Ramos (cell line): ENCODE measurements around the gene PARL.

Source experiments
- in situ Hi-C: fragments of 300-500 bp; cut with MboI; formaldehyde crosslinking; loops from one replicate; pipeline ENCODE4 v1.14.3; 2022; ENCODE audit warnings: low sequenced_read_pairs; ENCODE audit not compliant: unreplicated experiment

Gene PARL

GRCh38 chr3:183870563-183870962 lies 14.1 kb downstream of the PARL start:
- in situ Hi-C loops, result no loop called here

DNA sequence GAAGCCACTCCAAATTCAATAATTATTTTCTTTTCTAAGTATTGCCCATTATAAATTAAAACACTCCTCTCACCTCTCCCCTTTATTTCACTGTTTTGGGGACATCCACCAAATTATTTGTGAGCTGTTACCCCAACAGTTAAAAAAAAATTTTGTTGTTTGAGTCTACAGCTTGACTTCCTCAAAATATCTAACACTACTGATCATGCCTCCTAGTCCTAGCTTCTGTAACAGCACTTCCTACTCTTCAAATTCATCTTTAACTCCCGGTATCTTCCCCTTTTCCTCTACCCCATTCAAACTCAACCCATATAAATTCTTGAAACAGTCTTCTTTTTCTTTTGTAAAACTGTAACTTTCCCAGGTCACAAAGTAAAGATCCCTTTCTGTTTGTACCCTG lies 15.9 kb downstream of the PARL start:
- in situ Hi-C loops, result no loop called here

GRCh38 chr3:183862610-183863009 lies 22.1 kb downstream of the PARL start:
- in situ Hi-C loops, result no loop called here

DNA sequence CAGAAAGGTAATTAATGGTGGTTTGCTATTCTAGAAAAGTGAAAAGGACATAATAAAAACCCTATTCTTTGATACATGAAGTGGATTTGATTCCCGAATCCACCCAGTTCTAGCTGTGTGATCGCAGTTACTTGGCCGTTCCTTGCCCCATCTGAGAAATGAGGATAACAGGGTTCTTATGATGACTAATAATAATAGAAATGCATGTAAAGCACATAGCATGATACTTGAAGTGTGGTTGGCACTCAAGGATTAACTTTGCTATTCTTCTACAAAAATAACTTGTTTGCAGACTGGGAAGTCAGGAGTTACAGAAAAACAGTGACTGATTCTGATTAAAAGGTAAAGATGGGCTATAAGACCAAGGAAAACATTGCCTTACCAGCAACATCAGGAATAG lies 26.8 kb downstream of the PARL start:
- in situ Hi-C loops, result no loop called here

- in situ Hi-C loops, result no loop called here
Observed at GRCh38 chr3:183854318-183855035, 30.2 kb downstream of the PARL start.

DNA sequence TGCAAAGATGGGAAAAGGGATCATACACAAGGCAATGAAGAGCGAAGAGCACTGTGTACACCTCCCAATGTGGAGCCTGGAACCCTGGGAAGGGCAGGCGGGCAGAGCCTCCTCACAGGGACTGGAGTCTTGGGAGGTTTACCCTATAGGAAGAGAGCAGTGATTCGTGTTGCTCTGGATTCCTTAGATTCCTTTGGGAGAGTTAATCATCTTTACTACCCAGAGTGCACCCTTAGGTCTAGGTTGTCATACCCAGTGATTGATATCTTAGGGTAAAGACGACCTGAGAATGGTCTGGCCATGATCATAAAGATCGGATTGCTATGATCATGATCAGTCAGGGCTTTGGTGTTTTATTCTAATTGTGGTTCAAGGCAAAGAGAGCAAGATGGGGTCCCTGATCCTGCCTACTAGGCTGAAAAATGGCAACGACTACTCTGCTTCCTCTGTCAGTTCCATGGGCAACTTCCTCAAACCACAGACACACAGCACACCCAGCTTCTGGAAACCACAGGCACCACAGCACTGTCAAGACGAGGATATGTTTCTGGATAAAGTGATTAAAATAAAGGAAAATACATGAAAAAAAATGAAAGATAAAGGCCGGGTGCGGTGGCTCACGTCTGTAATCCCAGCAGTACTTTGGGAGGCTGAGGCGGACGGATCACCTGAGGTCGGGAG lies 38.9 kb downstream of the PARL start:
- in situ Hi-C loops, result no loop called here

DNA sequence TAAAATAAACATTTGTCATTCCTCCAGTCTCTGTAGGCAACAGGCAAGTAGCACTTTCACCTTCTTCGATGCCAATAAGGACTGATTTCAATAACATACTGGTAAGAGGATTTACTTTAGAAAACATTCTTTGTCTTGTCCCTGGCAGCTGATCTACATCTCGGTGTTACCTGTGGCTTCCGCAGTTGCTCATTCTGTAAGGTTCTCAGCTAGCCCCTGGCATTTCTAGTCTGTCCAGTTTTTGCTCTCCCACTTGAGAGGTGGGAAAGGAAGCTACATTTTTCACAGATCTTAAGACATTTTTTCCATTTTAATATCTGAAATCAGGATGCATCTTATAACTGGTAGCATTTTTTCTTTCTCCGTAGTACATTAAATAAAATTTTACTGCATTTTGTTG lies 39.6 kb downstream of the PARL start:
- in situ Hi-C loops, result no loop called here

- in situ Hi-C loops, result no loop called here
Observed at GRCh38 chr3:183844606-183845005, 40.1 kb downstream of the PARL start.

DNA sequence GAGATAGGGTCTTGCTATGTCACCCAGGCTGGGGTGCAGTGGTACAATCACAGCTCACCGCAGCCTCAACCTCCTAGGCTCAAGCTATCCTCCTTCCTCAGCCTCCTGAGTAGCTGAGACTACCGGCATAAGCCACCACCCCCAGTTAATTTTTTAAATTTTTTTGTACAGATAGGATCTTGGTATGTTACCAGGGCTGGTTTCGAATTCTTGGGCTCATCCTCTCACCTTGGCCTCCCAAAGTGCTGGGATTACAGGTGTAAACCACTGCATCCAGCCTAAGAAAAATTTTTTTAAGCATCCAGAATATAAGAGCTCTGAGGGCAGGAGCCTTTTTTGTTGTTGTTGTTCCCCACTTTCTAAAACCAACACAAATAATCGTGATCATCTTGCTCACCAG lies 44.9 kb downstream of the PARL start:
- in situ Hi-C loops, result no loop called here

GRCh38 chr3:183837894-183838293 lies 46.8 kb downstream of the PARL start:
- in situ Hi-C loops, result no loop called here

- in situ Hi-C loops, result no loop called here
Observed at GRCh38 chr3:183837390-183837789, 47.3 kb downstream of the PARL start.

DNA sequence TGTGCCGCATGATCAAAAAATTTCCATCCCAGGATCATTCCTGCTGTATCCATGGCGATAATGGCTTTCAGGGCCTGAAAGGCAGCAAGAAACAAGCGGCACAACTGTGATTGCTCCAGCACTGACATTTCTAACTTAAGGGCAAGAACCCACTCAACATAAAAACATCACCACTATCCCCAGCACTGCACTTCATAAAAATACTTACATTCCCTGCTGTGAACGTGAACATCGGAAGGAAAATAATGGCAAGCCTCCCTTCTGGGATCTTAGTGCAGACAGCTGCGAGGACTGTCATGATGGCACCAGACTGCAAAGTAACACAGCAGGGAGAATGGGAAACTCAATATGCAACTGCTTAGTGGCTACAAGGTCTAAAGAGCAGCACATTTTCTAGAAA lies 51.2 kb downstream of the PARL start:
- in situ Hi-C loops, result no loop called here

DNA sequence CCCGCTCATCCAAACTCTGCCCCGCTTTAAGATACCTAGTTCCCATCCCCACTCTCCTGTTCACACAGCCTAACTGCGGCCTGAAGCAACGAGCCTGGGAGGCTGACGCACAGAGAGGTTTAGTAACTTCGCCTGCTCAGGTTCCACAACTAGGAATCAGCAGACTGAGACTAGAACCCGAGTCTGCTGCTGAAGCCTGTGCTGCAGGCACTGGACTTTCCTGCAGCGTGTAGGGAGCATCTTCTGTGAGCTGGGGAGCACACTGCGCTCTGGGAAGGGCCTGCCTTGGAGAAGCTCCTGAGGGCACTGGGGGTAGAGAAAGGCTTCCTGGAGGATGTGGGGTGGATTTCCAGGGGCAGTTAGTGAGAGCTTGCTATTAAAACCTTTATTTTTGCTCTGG lies 54.5 kb downstream of the PARL start:
- in situ Hi-C loops, result no loop called here

GRCh38 chr3:183829466-183829865 lies 55.2 kb downstream of the PARL start:
- in situ Hi-C loops, result no loop called here

DNA sequence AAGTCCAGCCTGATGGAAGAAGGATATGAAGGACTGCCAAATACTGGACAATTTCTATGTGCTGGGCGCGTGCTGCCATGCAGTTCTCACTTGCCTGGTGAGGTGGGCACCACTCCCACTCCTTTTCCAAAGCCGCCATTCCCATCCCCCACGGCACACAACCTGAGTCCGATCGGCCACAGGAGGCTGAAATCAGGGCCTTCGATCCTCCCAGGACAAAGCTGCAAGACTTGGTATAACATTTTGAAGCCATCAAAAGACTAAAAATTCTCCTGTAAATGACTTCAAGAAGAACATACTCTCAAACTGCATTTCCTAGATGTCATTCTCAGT lies 56.2 kb downstream of the PARL start:
- in situ Hi-C loops, result no loop called here

- in situ Hi-C loops, result no loop called here
Observed at GRCh38 chr3:183827809-183828537, 56.7 kb downstream of the PARL start.

GRCh38 chr3:183826448-183827250 lies 58.0 kb downstream of the PARL start:
- in situ Hi-C loops, result no loop called here

DNA sequence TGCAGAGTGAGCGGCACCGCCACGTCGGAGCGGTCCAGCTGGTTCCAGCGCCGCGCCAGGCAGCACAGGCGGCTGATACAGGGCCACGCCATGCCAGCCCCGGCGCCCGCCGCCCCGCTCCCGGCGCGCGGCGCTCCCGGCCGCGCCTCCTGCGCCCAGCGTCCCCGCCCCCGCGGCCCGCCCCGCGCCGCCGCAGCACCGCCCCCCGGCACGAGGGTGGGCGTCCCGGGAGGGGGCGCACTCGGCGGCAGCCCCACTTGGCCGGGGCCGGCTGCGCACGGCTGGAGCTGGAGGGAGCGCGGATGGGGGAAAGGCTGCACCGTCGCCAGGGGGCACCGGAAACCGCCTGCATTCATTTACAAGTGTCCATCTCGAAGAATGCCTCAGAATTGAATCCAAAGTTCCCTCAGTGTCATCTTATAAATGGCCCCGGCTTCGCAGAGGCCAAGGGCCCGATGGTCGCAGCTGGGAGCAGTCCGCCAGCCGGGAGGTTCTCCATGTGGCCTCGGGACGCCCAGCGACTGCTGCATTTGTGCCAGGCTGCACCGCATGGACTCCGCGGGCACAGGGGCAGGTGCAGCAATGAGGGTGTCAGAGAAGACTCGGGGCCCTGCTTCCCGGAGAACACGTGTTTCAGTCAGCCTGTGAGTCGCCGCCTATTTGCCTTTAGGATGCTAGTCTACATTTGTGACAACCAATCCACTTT lies 59.1 kb downstream of the PARL start, which contains the start of gene MAP6D1:
MAP6D1 (minus strand) TSS at position 122 of the 706 bp plus-strand sequence; CDS start at position 92, 30 bp downstream.
- in situ Hi-C loops, result no loop called here

GRCh38 chr3:183824761-183825455 lies 59.8 kb downstream of the PARL start:
- in situ Hi-C loops, result no loop called here
